Measurements from ENCODE around the gene ZNF574. TPM values are rescaled to one million over a fixed set of nuclear protein-coding genes. Genes with fewer than 3 reads are reported as not detected.

ZNF574 gene
- total RNA-seq, 1 experiment from 2014 or later: 24.6 TPM

DNA sequence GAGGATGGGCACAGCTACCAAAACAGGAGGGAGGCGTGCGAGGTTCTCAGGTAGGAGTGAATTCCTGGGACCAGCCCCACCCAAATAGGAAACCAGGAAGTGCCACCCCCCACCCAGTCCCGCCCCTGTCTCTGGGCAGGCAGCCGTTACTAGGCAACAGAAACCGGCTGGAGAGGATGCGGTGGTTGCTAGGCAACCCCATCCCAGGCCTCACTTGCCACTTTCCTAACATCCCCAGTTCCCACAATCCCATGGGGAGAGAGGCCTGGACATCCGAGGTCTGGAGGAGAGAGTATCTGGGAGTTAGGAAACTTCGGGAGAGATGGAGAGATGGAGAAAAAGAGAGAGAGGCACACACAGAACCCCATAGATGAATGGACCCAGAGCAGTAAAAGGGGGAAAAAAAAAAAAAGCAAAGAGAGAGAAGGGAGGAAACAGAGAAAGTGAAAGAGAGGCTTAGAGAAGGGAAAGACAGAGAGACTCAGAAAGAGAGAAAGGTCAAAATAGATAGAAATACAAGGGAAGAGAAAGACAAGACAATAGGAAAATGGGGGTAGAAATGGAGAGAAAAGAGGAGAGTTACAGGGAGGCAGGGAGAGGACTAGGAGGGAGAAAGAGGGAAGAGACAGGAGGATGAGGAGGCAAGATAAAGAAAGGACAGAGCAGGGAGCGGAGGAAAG lies 9.8 kb upstream of the ZNF574 start:
- H4K20me1 ChIP-seq (ENCODE audit: insufficient read depth): no peaks in the 10 kb centered on the region
- no peak overlapping the region for H3K4me2 ChIP-seq (ENCODE audit: low read length)
- intact Hi-C loops (cut with micrococcal nuclease): no loop called here
- no peaks in the 10 kb centered on the region; the same call in 1 of the 2 replicates for H3K9me2 ChIP-seq (ENCODE audit: insufficient read depth)
- TF ChIP-seq CBX3 (IDR thresholded peaks at IDR 0.05; ENCODE audit: low read depth) (no peak), EZH2 (IDR thresholded peaks at IDR 0.05) (no peak), CEBPB (IDR thresholded peaks at IDR 0.05; ENCODE audit: low read depth) (no peak), EGR1 (IDR thresholded peaks at IDR 0.05; ENCODE audit: low read depth) (no peak), POLR2A (IDR thresholded peaks at IDR 0.05; ENCODE audit: borderline replicate concordance, extremely low read depth, insufficient read depth, insufficient read length) (no peak), FOSL1 (IDR thresholded peaks at IDR 0.05; ENCODE audit: low read depth) (no peak), RAD21 (IDR thresholded peaks at IDR 0.05; ENCODE audit: low read depth) (no peak), POLR2AphosphoS5 (IDR thresholded peaks at IDR 0.05; ENCODE audit: low read depth, low read length) (no peak), TCF7L2 (IDR thresholded peaks at IDR 0.05; ENCODE audit: borderline replicate concordance, extremely low read depth, insufficient read depth, insufficient read length) (no peak), EZH2phosphoT487 (IDR thresholded peaks at IDR 0.05; ENCODE audit: borderline replicate concordance) (no peak), SP1 (IDR thresholded peaks at IDR 0.05; ENCODE audit: low read depth) (no peak), ZFX (IDR thresholded peaks at IDR 0.05) (no peak), YY1 (IDR thresholded peaks at IDR 0.05; ENCODE audit: extremely low read depth, insufficient replicate concordance, low read depth, low read length) (no peak)
- TF ChIP-seq, protein P1, sequence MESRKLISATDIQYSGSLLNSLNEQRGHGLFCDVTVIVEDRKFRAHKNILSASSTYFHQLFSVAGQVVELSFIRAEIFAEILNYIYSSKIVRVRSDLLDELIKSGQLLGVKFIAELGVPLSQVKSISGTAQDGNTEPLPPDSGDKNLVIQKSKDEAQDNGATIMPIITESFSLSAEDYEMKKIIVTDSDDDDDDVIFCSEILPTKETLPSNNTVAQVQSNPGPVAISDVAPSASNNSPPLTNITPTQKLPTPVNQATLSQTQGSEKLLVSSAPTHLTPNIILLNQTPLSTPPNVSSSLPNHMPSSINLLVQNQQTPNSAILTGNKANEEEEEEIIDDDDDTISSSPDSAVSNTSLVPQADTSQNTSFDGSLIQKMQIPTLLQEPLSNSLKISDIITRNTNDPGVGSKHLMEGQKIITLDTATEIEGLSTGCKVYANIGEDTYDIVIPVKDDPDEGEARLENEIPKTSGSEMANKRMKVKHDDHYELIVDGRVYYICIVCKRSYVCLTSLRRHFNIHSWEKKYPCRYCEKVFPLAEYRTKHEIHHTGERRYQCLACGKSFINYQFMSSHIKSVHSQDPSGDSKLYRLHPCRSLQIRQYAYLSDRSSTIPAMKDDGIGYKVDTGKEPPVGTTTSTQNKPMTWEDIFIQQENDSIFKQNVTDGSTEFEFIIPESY (IDR thresholded peaks at IDR 0.05; ENCODE audit: extremely low read depth, insufficient replicate concordance, low read length): no peak
- TF ChIP-seq, protein P2, sequence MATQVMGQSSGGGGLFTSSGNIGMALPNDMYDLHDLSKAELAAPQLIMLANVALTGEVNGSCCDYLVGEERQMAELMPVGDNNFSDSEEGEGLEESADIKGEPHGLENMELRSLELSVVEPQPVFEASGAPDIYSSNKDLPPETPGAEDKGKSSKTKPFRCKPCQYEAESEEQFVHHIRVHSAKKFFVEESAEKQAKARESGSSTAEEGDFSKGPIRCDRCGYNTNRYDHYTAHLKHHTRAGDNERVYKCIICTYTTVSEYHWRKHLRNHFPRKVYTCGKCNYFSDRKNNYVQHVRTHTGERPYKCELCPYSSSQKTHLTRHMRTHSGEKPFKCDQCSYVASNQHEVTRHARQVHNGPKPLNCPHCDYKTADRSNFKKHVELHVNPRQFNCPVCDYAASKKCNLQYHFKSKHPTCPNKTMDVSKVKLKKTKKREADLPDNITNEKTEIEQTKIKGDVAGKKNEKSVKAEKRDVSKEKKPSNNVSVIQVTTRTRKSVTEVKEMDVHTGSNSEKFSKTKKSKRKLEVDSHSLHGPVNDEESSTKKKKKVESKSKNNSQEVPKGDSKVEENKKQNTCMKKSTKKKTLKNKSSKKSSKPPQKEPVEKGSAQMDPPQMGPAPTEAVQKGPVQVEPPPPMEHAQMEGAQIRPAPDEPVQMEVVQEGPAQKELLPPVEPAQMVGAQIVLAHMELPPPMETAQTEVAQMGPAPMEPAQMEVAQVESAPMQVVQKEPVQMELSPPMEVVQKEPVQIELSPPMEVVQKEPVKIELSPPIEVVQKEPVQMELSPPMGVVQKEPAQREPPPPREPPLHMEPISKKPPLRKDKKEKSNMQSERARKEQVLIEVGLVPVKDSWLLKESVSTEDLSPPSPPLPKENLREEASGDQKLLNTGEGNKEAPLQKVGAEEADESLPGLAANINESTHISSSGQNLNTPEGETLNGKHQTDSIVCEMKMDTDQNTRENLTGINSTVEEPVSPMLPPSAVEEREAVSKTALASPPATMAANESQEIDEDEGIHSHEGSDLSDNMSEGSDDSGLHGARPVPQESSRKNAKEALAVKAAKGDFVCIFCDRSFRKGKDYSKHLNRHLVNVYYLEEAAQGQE (IDR thresholded peaks at IDR 0.05; ENCODE audit: low read depth): no peak
- TF ChIP-seq, protein P3, sequence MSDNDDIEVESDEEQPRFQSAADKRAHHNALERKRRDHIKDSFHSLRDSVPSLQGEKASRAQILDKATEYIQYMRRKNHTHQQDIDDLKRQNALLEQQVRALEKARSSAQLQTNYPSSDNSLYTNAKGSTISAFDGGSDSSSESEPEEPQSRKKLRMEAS (IDR thresholded peaks at IDR 0.05): no peak
- ATAC-seq (peak; percentile 39; the same call in 1 of the 2 replicates), DNase-seq (ENCODE audit: low read depth, low spot score) (no peak)
- H3K79me2 ChIP-seq (ENCODE audit: insufficient read depth, low read length): no peaks in the 10 kb centered on the region
- ChIA-PET CTCF (no interaction called here), POLR2A (no interaction called here), RAD21 (ENCODE audit: low non-redundant PET in 1 of 2, low total read pairs in 2 of 2, uncharacterized antibody in 2 of 2, unreplicated experiment in 2 of 2) (no interaction called here)
- H2AFZ ChIP-seq (ENCODE audit: low read depth, low read length, poor library complexity, severe bottlenecking): no peak overlapping the region
- H3K27ac ChIP-seq (ENCODE audit: low read depth, low read length): no peak overlapping the region
- no peak overlapping the region for H3K9ac ChIP-seq (ENCODE audit: low read length)
- no peaks in the 10 kb centered on the region for H3K9me3 ChIP-seq (ENCODE audit: control insufficient read depth in 1 of 2, insufficient read depth in 1 of 2, low read depth in 1 of 2, low read length in 2 of 2)
- H3K27me3 ChIP-seq (ENCODE audit: insufficient read depth, low read length): peaks cover 20% of the 10 kb centered on the region; the same call in 1 of the 2 replicates
- no peaks in the 10 kb centered on the region for H3K36me3 ChIP-seq (ENCODE audit: control insufficient read depth in 1 of 2, insufficient read depth in 2 of 2, low read length in 2 of 2)
- peaks cover 0 to 8% of the 10 kb centered on the region in 2 experiments; a peak in 2 of 4 replicates for H3K4me1 ChIP-seq (ENCODE audit: control insufficient read depth in 1 of 2, insufficient read depth in 2 of 2, low read length in 2 of 2)
- BruUV-seq (replicated peaks): no TSS peak
- no peak overlapping the region for H3K4me3 ChIP-seq (replicated peaks in 1 of 2; ENCODE audit: low read depth in 1 of 2, low read length in 2 of 2)

Measured in HCT116 (cell line).